ENCODE data around the gene YPEL1.

DNA sequence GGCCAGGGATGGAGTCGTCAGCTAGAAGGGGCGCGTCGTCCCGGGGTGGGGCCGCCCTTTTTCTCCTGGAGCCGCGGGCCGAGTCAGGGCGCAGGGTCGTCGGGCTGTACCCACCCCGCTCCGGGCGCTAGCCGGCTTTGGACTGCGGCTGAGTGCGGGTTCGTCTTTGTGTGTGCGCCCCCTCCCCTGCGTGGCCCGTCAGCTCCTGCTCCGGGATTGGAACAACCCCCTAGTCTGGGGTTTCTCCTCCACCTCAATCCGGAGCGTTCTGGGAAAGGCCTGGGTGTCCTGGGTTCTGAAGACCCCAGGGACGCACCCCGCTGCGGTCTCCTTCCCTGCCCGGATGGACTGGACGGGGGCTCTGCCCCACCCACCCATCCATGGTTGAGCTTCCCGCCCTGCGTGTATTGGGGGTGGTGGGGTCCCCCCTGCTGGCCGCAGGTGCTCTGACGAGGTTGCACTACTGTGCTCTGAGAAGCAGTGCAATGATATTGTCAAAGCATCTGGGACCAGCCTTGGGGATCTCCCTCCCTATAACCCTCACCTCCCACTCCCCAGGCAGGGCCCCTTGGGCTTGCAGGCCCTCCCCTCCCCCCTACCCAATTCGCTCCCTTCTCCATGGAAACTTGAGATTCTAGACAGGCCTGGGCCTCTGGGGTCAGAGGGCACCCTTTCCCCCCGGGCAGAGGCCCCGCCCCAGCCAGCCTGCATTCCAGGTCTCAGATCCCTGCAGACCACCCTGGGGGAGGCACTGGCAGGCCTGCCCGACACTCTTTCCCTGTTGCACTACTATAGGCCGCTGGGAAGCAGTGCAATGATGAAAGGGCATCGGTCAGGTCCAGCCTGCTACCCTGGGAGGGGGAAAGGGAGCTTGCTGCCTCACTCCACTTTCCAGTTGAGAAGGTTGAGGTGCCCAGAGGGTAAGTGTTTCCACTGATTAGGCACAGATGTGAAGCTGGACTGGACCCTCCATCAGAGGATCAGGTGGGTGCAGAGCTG, 82.7 kb downstream of the YPEL1 start:
- no peak for TF ChIP-seq POLR2A (IDR thresholded peaks at IDR 0.05; ENCODE audit: low read depth, low read length)
- no peak for TF ChIP-seq POLR2AphosphoS5 (IDR thresholded peaks at IDR 0.05; ENCODE audit: low read depth, low read length)
- no peak for TF ChIP-seq TAF1 (IDR thresholded peaks at IDR 0.05; ENCODE audit: low read depth, low read length)
- no peak for TF ChIP-seq PAX5 (IDR thresholded peaks at IDR 0.05; ENCODE audit: insufficient read depth, low read length, severe bottlenecking)
- TF ChIP-seq SPI1 (IDR thresholded peaks at IDR 0.05; ENCODE audit: low read depth, low read length), result no peak
- no peak for TF ChIP-seq POU2F2 (IDR thresholded peaks at IDR 0.05; ENCODE audit: low read depth, low read length)

All from GM12891 (cell line).